ENCODE results near the gene CEP112.
A peak's percentile ranks its signal among the peaks of the same experiment; 100 is the strongest.
"Not testable (repeated sequence)": the region's sequence is repeated elsewhere in the genome, so short reads cannot be mapped to it uniquely, and the experiment has no call there.

The CEP112 gene

GRCh38 chr17:66085221-66085620, 106.7 kb downstream of the CEP112 start:
- no peak for DNase-seq (ENCODE audit: low read depth in 2 of 3, low spot score in 1 of 3)

DNA sequence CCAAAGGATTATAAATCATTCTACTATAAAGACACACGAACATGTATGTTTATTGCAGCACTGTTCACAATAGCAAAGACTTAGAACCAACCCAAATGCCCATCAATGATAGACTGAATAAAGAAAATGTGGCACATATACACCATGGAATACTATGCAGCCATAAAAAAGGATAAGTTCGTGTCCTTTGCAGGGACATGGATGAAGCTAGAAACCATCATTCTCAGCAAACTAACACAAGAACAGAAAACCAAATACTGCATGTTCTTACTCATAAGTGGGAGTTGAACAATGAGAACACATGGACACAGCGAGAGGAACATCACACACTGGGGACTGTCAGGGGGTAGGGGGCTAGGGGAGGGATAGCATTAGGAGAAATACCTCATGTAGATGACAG, 111.3 kb downstream of the CEP112 start:
- not testable (repeated sequence) for DNase-seq (ENCODE audit: low read depth in 2 of 3, low spot score in 1 of 3)

DNA sequence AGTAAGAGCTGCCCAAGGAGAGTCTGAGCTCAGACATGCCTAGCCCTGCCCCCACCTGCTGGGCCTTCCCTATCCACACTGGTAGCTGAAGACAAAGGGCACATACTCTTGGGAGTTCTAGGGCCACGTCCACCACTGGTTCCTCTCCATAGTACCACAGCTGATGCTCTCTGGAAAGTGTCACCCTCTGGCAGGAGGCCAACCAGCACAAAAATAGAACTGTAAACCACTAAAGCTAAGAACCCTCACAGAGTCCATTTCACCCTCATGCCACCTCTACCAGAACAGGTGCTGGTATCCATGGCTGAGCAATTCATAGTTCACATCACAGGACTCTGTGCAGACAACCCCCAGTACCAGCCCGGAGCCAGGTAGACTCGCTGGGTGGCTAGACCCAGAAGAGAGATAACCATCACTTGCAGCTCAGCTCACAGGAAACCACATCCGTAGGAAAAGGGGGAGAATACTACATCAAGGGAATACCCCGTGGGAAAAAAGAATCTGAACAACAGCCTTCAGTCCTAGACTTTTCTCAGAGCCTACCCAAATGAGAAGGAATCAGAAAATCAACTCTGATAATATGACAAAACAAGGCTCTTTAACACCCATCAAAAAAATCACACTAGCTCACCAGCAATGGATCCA, 115.3 kb downstream of the CEP112 start:
- no peak for DNase-seq (ENCODE audit: low read depth in 2 of 3, low spot score in 1 of 3)

DNA sequence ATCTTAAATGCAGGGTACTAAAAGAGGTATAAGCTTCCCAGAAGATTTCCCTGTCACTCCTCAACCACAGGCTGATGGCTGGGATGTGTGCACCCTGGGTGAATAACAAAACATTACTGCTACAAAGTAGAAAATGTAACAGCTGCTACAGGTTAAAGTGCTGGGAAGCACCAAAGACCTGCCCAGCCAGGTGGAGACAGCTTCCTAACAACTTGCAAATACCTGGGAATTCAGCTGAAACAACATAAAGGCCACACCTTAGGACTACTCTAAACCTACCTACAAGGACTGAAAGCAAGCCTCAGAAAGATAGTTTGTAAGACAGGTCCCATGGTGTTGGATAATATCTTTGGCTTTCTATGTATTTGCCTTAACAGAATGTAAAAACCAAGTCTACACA, 118.5 kb downstream of the CEP112 start:
- no peak for DNase-seq (ENCODE audit: low read depth in 2 of 3, low spot score in 1 of 3)

DNA sequence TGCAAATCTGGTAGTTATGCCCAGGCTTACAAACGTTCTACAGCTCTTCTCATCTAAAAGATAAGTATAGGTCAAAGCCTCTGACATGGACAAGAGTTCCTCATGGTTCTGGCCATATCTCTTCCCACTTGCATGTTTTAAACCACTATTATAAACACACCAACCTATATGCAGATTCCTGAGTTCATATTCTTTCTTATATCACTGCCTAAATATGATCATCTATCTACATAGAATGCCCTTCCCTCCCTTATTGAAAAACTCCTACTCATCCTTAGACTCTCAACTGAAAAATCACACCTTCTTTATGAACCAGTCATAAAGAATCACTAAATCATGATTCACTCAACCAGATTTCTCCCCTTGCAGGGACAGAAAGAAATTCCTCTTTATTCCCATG, 128.2 kb downstream of the CEP112 start:
- DNase-seq (ENCODE audit: low read depth in 2 of 3, low spot score in 1 of 3), result no peak

- no peak for DNase-seq (ENCODE audit: low read depth in 2 of 3, low spot score in 1 of 3)
Measured at GRCh38 chr17:66056148-66056547, 135.8 kb downstream of the CEP112 start.

DNA sequence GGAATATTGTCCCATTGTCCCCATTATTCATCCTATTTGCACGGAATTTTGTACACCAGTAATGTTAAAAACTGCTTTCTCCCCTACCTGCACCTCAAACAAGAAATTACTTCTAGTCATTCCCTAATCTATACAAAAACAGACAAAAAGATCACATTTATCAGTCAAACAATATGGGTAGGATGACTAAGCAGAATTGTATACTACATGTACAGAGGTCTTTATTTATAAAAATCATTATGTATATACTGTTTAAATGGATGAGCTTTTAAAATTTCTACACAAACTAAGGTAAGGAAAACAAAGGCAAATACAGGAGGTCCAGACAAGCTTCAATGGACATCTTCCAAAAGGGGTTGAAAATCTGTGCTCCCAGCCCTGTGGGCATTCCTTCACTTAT, 137.7 kb downstream of the CEP112 start:
- DNase-seq (ENCODE audit: low read depth in 2 of 3, low spot score in 1 of 3), result no peak

DNA sequence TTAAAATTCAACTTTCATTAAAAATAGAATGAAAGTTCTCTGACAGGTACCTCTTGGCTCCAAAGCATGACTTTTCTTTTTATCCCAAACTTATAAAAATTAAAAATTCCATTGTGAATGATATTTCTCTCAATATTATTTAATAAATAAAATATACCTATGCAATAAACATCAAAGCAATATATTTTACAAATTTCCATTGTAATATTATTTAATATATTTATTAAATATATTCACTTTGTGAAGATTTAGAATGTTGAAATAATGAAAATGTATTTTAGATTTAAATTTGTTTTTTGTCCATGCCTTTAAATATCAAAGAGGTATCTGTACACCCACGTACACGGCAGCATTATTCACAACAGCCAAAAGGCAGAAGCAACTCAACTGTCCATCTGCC, 147.8 kb downstream of the CEP112 start:
- no peak for DNase-seq (ENCODE audit: low read depth in 2 of 3, low spot score in 1 of 3)

- DNase-seq (ENCODE audit: low read depth in 2 of 3, low spot score in 1 of 3), result no peak
Measured at GRCh38 chr17:66043419-66043818, 148.5 kb downstream of the CEP112 start.

- DNase-seq (ENCODE audit: low read depth in 2 of 3, low spot score in 1 of 3), result no peak
Measured at GRCh38 chr17:66040402-66040801, 151.5 kb downstream of the CEP112 start.

GRCh38 chr17:66038125-66038524, 153.8 kb downstream of the CEP112 start:
- DNase-seq (ENCODE audit: low read depth in 2 of 3, low spot score in 1 of 3), result no peak

DNA sequence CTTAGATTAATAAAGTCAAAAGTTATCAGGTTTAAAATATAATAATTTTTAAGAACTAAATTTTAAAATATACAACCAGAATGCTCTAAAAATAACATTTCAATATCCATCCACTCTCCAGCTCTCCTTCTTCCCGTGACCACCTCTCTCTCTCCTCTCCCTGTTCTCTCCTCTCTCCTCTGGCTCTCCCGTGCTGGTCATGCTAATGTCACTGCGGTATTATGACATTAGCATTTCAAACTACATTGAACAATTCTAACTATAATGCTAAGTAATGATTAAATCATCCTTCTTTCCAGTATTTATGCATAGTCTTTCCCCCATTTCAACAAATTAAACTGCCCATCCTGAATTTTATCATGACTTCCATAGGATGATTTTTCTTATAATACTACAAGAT, 154.7 kb downstream of the CEP112 start:
- DNase-seq (ENCODE audit: low read depth in 2 of 3, low spot score in 1 of 3), result no peak

- peak in 1 of 3 donors; percentile 0 for DNase-seq (ENCODE audit: low read depth in 2 of 3, low spot score in 1 of 3)
Measured at GRCh38 chr17:66032082-66032712, 159.7 kb downstream of the CEP112 start.

- DNase-seq (ENCODE audit: low read depth in 2 of 3, low spot score in 1 of 3), result no peak
Measured at GRCh38 chr17:66025551-66025950, 166.4 kb downstream of the CEP112 start.

DNA sequence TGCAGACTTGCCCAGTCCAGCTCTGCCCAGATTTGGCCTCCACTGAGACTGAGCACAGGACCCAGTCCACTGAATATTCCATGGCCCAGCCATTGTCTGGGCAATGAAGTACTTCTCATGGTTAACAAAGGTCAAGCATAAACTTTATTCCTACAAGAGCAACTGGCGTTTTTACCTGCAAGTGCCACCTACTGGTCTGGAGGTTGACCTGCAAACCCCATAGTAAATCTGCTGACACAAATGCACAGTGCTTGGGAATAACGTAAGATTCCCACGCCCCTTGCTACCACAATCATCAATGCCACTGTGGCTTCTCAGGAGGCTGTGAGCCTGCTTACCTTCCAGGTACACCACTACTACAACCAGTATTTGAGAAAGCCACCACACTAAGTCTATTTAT, 170.2 kb downstream of the CEP112 start:
- no peak for DNase-seq (ENCODE audit: low read depth in 2 of 3, low spot score in 1 of 3)

GRCh38 chr17:66018786-66019185, 173.1 kb downstream of the CEP112 start:
- no peak for DNase-seq (ENCODE audit: low read depth in 2 of 3, low spot score in 1 of 3)

GRCh38 chr17:66016231-66016630, 175.7 kb downstream of the CEP112 start:
- no peak for DNase-seq (ENCODE audit: low read depth in 2 of 3, low spot score in 1 of 3)

- DNase-seq (ENCODE audit: low read depth in 2 of 3, low spot score in 1 of 3), result no peak
Measured at GRCh38 chr17:66008680-66009079, 183.3 kb downstream of the CEP112 start.

DNA sequence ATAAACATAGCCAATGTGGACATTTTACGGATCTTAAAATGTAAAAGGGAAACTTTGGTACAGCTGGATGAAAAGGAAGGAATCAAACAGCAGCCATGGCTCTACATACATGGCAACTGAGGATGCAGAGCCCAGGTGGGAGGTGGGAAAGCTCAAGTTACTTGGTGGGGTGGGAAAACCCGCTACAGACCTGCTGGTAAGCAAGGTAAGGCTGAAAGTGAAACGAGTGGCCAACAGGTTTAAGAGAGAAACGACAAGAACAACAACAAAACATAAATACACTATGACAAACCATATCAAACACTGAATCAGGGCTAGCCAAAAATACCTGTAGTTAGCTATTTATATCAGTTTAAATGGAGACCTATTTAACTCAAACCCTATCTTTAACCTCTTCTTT, 185.3 kb downstream of the CEP112 start:
- DNase-seq (ENCODE audit: low read depth in 2 of 3, low spot score in 1 of 3), result no peak

DNA sequence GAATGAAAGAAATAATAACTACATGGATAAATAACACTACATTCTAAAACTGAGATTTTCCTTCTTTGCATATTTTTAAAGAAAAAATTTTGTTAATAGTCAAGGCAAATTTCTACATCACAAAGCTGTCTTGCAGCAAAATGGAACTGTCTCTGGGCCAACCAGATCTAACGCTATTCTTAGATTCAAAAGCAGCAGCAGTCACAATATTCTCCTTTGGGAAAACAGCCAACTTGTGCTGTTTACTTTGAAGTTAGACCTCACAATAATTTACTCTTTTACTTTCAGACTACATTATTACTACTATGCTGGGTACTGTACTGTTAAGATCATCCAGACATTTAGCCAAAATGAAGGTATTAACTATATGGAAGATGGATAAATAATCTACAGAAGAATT, 189.1 kb downstream of the CEP112 start:
- DNase-seq (ENCODE audit: low read depth in 2 of 3, low spot score in 1 of 3), result no peak

- DNase-seq (ENCODE audit: low read depth in 2 of 3, low spot score in 1 of 3), result no peak
Measured at GRCh38 chr17:66002063-66002585, 189.8 kb downstream of the CEP112 start.

- DNase-seq (ENCODE audit: low read depth in 2 of 3, low spot score in 1 of 3), result no peak
Measured at GRCh38 chr17:66000216-66000615, 191.7 kb downstream of the CEP112 start.

DNA sequence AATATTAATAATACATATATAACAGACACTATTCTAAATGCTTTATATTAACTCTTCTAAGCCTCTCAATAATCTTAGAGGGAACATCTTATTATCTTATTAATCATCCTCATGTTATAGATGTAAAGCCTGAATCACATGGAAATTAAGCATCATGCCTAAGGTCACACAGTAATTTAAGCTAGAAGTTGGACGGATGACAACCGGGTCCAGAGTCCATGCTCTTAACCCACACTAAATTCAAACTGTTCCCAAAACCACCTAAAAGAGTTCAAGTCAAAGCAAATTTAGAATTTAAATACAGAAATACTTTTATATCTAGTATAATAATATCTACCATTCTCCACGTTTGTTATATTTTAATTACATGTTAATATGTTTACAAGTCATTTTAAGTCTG, 193.3 kb downstream of the CEP112 start:
- no peak for DNase-seq (ENCODE audit: low read depth in 2 of 3, low spot score in 1 of 3)

Data from stimulated activated CD4-positive, alpha-beta T cell treated with anti-CD3 and anti-CD28 coated beads, Interleukin-12 subunit alpha, Interleukin-12 subunit beta, amount 100 ng/mL, for 48 hours (primary cell).